HEK293T (cell line): Measurements from ENCODE around the gene CDHR3.

ENCODE experiments used
- ARNT ChIP-seq: fragments of 450-650 bp; IDR thresholded peaks from 2 replicates; pipeline ENCODE4 v1.6.1; 2017; ENCODE audit warnings: mild to moderate bottlenecking
- BHLHE40 ChIP-seq: fragments of 450-650 bp; IDR thresholded peaks from 2 replicates; pipeline ENCODE4 v1.6.1; 2016; ENCODE audit warnings: mild to moderate bottlenecking, moderate library complexity, borderline replicate concordance
- FOXA1 ChIP-seq: fragments of 450-650 bp; IDR thresholded peaks from 2 replicates; pipeline ENCODE4 v1.6.1; 2016; ENCODE audit warnings: mild to moderate bottlenecking
- FOXM1 ChIP-seq: fragments of 450-650 bp; IDR thresholded peaks from 2 replicates; pipeline ENCODE4 v1.6.1; 2017; ENCODE audit warnings: mild to moderate bottlenecking, borderline replicate concordance
- L3MBTL2 ChIP-seq: fragments of 450-650 bp; conservative IDR thresholded peaks from 2 replicates; pipeline ENCODE4 v1.6.1; 2016; ENCODE audit warnings: mild to moderate bottlenecking
- NFRKB ChIP-seq: fragments of 450-650 bp; IDR thresholded peaks from 2 replicates; pipeline ENCODE4 v1.6.1; 2016; ENCODE audit warnings: mild to moderate bottlenecking, moderate library complexity
- ZNF384 ChIP-seq: fragments of 450-650 bp; IDR thresholded peaks from 2 replicates; pipeline ENCODE4 v1.6.1; 2016

- TF ChIP-seq NFRKB (no peak), BHLHE40 (no peak), ARNT (no peak), ZNF384 (no peak), L3MBTL2 (no peak), FOXM1 (no peak), FOXA1 (no peak)
Observed at GRCh38 chr7:105980645-105981396, 17.8 kb downstream of the CDHR3 start.
